HG03095 (cell line): ENCODE measurements around the gene SPTBN2.

Source experiments
- ATAC-seq: cut with Tn5 transposase; IDR thresholded peaks from one replicate; pipeline ENCODE4 v1.9.1; 2021; ENCODE audit warnings: moderate library complexity; ENCODE audit not compliant: unreplicated experiment

Gene SPTBN2

GRCh38 chr11:66686801-66687750 is 41.9 kb downstream of the SPTBN2 start:
- ATAC-seq, result no peak

GRCh38 chr11:66686100-66686785 is 42.8 kb downstream of the SPTBN2 start:
- no peak for ATAC-seq

GRCh38 chr11:66685276-66686099 is 43.5 kb downstream of the SPTBN2 start:
- no peak for ATAC-seq

GRCh38 chr11:66684635-66685034 is 44.4 kb downstream of the SPTBN2 start:
- no peak for ATAC-seq

GRCh38 chr11:66683877-66684276 is 45.1 kb downstream of the SPTBN2 start:
- no peak for ATAC-seq

GRCh38 chr11:66680966-66681645 is 47.9 kb downstream of the SPTBN2 start:
- ATAC-seq, result no peak

- peak; percentile 77 for ATAC-seq
These were observed 51.2 kb downstream of the SPTBN2 start, which contains the start of gene RBM4B for GRCh38 chr11:66677599-66678375. TSS of gene RBM4B (minus strand) at chr11:66677887. CDS start at chr11:66677079, 808 bp downstream.

- no peak for ATAC-seq
These were observed 52.0 kb downstream of the SPTBN2 start for GRCh38 chr11:66676931-66677598.

- no peak for ATAC-seq
These were observed 52.6 kb downstream of the SPTBN2 start for GRCh38 chr11:66676282-66676919.

- no peak for ATAC-seq
These were observed 53.9 kb downstream of the SPTBN2 start for GRCh38 chr11:66674964-66675602.

- ATAC-seq, result no peak
These were observed 58.2 kb downstream of the SPTBN2 start for GRCh38 chr11:66670816-66671215.

- no peak for ATAC-seq
These were observed 63.6 kb downstream of the SPTBN2 start for GRCh38 chr11:66665369-66665768.

- ATAC-seq, result no peak
These were observed 65.2 kb downstream of the SPTBN2 start for GRCh38 chr11:66663741-66664296.

GRCh38 chr11:66659763-66660162 is 69.3 kb downstream of the SPTBN2 start:
- no peak for ATAC-seq

- ATAC-seq, result no peak
These were observed 75.9 kb downstream of the SPTBN2 start for GRCh38 chr11:66653123-66653522.

- no peak for ATAC-seq
These were observed 76.4 kb downstream of the SPTBN2 start for GRCh38 chr11:66652651-66653050.

GRCh38 chr11:66651016-66651415 is 78.0 kb downstream of the SPTBN2 start:
- ATAC-seq, result no peak

- ATAC-seq, result no peak
These were observed 79.1 kb downstream of the SPTBN2 start for GRCh38 chr11:66649903-66650302.
